HG02571 (cell line): ENCODE results near the gene ARFGAP3.

Experiments used
- ATAC-seq: cut with Tn5 transposase; IDR thresholded peaks from one replicate; pipeline ENCODE4 v1.9.1; 2021; ENCODE audit warnings: mild to moderate bottlenecking, moderate library complexity; ENCODE audit not compliant: unreplicated experiment

Gene ARFGAP3

GRCh38 chr22:42865536-42865935 is 8.5 kb upstream of the ARFGAP3 start:
- ATAC-seq: no peak

DNA sequence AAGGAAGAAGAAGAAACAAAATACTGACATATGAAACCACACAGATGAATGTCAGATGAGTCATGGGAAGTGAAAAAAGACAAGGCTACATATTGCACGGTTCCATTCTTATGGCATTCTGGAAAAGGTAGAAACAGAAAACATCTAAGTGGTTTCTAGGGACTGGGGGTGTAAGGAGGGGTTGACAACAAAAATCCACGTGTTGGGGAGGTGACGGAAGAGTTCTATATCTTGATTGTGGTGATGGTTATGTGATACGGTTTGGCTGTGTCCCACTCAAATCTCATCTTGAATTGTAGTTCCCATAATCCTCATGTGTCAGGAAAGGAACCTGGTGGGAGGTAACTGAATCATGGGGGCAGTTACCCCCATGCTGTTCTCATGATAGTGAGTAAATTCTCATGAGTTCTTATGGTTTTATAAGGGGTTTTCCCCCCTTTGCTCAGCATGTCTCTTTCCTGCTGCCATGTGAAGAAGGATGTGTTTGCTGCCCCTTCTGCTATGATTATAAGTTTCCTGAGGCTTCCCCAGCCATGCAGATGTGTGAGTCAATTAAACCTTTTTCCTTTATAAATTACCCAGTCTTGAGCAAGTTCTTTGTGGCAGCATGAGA is 6.4 kb upstream of the ARFGAP3 start:
- ATAC-seq: no peak

GRCh38 chr22:42862045-42862734 is 5.1 kb upstream of the ARFGAP3 start:
- no peak for ATAC-seq

GRCh38 chr22:42860968-42861367 is 3.9 kb upstream of the ARFGAP3 start:
- no peak for ATAC-seq

DNA sequence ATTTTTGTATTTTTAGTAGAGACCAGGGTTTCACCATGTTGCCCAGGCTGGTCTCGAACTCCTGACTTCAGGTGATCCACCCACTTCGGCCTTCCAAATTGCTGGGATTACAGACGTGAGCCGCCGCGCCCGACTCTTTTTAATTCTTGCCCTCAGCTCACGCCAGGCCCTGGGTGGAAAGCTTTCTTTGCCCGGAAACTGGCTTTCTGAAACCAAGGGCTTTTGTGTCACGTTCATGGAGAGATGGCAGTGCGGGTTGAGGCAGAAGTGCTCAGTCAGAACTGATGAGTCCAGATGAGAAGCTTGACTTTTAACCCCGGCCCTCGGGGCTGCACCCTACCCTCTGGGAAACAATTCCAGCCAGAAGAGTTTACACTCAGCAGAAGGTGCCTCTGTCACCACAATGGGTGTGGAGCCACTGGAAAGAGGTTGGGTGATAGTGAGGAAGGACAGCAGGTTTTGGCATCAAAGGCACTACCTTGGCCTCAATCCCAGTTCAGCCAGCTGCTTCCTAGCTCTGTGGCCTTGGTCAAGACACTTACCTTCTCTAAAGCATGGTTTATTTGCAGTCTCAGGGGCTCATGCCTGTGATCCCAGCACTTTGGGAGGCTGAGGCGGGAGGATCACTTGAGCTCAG is 890 bp upstream of the ARFGAP3 start:
- ATAC-seq: no peak

GRCh38 chr22:42856179-42856864 is 751 bp downstream of the ARFGAP3 start:
- ATAC-seq: peak; percentile 8

DNA sequence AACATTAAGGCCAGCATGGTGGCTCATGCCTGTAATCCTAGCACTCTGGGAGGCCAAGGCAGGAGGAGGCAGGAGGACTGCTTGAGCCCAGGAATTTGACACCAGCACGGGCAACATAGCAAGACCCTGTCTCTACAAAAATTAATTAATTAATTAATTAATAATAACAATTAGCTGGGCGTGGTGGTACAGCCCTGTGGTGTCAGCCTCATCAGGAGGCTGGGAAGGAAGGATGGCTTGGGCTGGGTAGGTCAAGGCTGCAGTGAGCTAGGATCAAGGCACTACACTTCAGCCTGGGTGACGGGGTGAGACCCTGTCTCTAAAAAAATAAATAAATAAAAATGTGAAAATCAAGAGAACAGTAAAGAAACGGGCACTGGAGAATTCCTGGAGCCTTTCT is 1.4 kb downstream of the ARFGAP3 start:
- no peak for ATAC-seq

- no peak for ATAC-seq
These were observed 1.9 kb downstream of the ARFGAP3 start for GRCh38 chr22:42855211-42855610.

- no peak for ATAC-seq
These were observed 8.0 kb downstream of the ARFGAP3 start for GRCh38 chr22:42848941-42849550.

DNA sequence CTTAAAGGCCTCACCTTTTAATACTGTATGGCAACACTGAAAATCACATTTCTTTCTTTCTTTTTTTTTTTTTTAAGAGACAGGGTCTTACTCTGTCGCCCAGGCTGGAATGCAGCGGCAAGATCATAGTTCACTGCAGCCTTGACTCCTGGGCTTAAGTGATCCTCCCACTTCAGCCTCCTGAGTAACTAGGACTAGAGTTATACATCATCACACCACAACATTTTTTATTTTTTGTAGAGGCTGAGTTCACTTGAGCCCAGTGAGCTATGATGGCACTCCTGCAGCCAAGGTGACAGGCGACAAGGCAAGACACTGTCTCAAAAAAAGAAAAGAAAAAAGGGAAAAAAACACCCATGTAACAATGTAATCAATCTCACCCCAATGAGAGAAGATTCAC is 10.0 kb downstream of the ARFGAP3 start:
- ATAC-seq: no peak

GRCh38 chr22:42844756-42845155 is 12.3 kb downstream of the ARFGAP3 start:
- no peak for ATAC-seq

DNA sequence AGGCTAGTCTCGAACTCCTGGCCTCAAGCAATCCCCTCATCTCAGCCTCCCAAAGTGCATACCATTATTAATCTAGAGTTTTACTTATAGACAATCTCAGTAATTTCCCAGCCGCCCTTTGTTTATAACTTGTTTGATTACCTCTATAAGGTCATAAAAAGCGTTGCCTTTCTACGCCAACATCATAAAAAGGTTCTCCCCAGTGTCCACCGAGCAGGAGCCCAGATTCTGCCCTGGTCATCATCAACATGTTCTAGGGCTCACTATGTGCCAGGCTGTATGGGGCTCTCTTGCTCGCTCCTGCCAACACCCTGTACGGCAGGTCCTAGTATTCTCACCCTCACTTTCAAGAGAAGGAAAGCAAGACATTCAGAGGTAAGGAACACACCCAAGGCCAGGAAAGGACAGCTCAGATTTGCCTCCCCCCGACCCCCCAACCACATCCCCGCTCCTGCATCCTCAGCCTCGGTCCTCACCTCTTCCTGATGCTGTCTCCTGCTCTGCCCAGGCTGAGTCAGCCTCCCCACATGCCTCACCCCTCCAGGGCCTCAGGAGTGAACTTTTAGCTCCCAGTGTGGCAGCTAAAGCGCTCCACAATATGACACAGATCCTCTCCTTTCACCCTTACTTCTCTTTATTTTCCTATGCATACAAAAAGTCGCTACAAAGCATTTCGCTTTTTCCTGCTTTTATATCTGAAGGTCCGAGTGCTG is 14.3 kb downstream of the ARFGAP3 start:
- no peak for ATAC-seq

DNA sequence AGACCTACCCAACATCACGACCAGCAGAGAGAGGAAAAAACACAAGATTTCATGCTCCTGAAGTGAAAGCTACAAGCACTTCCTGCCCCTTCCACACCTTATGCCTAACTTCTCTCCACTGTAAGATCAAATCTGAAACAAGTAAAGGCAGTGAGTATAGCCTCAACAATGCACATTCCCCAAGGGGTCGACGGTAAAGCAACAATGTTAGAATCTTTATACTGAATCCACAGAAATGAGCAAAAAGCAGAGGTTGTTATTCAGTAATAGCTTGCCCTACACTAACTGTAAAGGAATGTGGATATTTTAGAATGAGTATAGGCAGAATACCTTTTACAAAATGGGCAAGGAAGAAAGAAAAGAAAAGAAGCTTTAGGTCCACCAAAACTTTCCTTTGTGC is 15.6 kb downstream of the ARFGAP3 start:
- no peak for ATAC-seq

- ATAC-seq: no peak
These were observed 19.5 kb downstream of the ARFGAP3 start for GRCh38 chr22:42837556-42837955.

GRCh38 chr22:42836026-42836425 is 21.0 kb downstream of the ARFGAP3 start:
- no peak for ATAC-seq

GRCh38 chr22:42834177-42834949 is 22.7 kb downstream of the ARFGAP3 start:
- no peak for ATAC-seq

DNA sequence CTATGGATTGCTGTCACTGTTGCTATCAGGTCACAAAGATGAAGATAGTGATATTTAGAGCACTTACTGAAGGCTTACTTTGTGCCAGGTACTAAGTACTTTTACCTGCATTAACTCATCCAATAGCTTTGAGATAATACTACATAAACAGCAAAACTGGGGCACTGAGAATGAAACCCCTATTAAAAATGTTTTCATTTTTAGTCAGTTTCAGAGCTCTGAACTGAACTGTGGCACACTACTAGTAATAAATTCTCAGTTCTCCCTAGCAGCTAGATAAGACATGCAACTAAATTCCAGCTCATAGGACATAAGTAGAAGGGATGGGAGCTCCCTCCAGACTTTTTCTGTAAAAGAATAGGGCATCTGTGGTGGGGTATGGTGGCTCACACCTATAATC is 24.0 kb downstream of the ARFGAP3 start:
- no peak for ATAC-seq

DNA sequence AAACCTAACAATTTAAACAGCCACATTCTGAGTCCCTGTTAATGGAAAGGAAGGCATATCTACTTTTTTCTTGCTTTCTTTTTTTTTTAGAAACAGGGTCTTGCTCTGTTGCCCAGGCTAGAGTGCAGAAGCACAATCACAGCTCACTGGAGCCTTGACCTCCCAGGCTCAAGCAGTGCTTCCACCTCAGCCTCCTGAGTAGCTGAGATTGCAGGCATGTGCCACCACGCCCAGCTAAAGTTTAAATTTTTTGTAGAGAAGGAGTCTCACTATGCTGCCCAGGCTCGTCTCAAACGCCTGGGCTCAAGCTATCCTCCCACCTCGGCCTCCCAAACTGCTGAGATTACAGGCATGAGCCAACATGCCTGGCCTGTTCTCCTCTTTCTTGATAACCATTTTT is 25.4 kb downstream of the ARFGAP3 start:
- ATAC-seq: no peak

DNA sequence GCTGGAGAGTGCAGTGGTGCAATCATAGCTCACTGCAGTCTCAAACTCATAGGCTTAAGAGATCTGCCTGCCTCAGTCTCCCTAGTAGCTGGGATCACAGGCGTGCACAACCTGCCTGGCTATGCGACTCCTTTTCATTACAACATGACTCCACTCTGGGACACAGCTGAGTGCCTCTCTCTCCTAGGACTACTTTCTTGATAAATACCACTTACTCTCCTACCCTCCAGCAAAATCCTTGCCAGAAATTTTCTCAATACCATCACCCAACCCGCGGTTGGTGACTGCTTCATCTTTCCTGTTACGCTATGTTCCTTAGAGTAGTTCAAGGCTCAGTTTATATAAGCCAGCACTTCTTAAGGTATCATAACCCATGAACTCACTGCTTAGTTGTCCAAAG is 26.9 kb downstream of the ARFGAP3 start:
- no peak for ATAC-seq

GRCh38 chr22:42829302-42829701 is 27.8 kb downstream of the ARFGAP3 start:
- no peak for ATAC-seq
